GM11168 (cell line): Measurements from ENCODE around the gene PPP1R12B.
"Not testable (repeated sequence)": the region's sequence is repeated elsewhere in the genome, so short reads cannot be mapped to it uniquely, and the experiment has no call there.

Source experiments
- in situ Hi-C: fragments of 300-500 bp; cut with MboI; formaldehyde crosslinking; loops from one replicate; pipeline ENCODE4 v1.12.0; 2022; ENCODE audit warnings: low sequenced_read_pairs; ENCODE audit not compliant: unreplicated experiment

PPP1R12B gene

GRCh38 chr1:202395831-202396230, 47.3 kb downstream of the PPP1R12B start:
- in situ Hi-C loops, result not testable (repeated sequence)

- in situ Hi-C loops, result no loop called here
These were observed 48.8 kb downstream of the PPP1R12B start for GRCh38 chr1:202397256-202397655.

GRCh38 chr1:202398439-202398838, 49.9 kb downstream of the PPP1R12B start:
- in situ Hi-C loops, result not testable (repeated sequence)

GRCh38 chr1:202401771-202402170, 53.3 kb downstream of the PPP1R12B start:
- in situ Hi-C loops, result not testable (repeated sequence)

- in situ Hi-C loops, result not testable (repeated sequence)
These were observed 54.9 kb downstream of the PPP1R12B start for GRCh38 chr1:202403381-202403780.

GRCh38 chr1:202405928-202406327, 57.4 kb downstream of the PPP1R12B start:
- in situ Hi-C loops, result no loop called here

- in situ Hi-C loops, result not testable (repeated sequence)
These were observed 58.4 kb downstream of the PPP1R12B start for GRCh38 chr1:202406896-202407295.

- in situ Hi-C loops, result not testable (repeated sequence)
These were observed 58.9 kb downstream of the PPP1R12B start for GRCh38 chr1:202407378-202407777.

- in situ Hi-C loops, result not testable (repeated sequence)
These were observed 61.8 kb downstream of the PPP1R12B start for GRCh38 chr1:202410251-202410650.

- in situ Hi-C loops, result not testable (repeated sequence)
These were observed 62.4 kb downstream of the PPP1R12B start for GRCh38 chr1:202410854-202411357.

GRCh38 chr1:202411422-202411821, 62.9 kb downstream of the PPP1R12B start:
- in situ Hi-C loops, result no loop called here

- in situ Hi-C loops, result not testable (repeated sequence)
These were observed 63.9 kb downstream of the PPP1R12B start for GRCh38 chr1:202412421-202412820.

- in situ Hi-C loops, result no loop called here
These were observed 68.1 kb downstream of the PPP1R12B start for GRCh38 chr1:202416641-202417040.

- in situ Hi-C loops, result not testable (repeated sequence)
These were observed 68.6 kb downstream of the PPP1R12B start for GRCh38 chr1:202417141-202417540.

- in situ Hi-C loops, result not testable (repeated sequence)
These were observed 69.3 kb downstream of the PPP1R12B start for GRCh38 chr1:202417762-202418201.

GRCh38 chr1:202419731-202420130, 71.2 kb downstream of the PPP1R12B start:
- in situ Hi-C loops, result not testable (repeated sequence)

GRCh38 chr1:202420422-202421094, 72.1 kb downstream of the PPP1R12B start:
- in situ Hi-C loops, result not testable (repeated sequence)

- in situ Hi-C loops, result not testable (repeated sequence)
These were observed 74.2 kb downstream of the PPP1R12B start for GRCh38 chr1:202422709-202423108.

GRCh38 chr1:202424260-202424659, 75.8 kb downstream of the PPP1R12B start:
- in situ Hi-C loops, result not testable (repeated sequence)

- in situ Hi-C loops, result not testable (repeated sequence)
These were observed 81.6 kb downstream of the PPP1R12B start for GRCh38 chr1:202430111-202430510.

- in situ Hi-C loops, result not testable (repeated sequence)
These were observed 83.8 kb downstream of the PPP1R12B start for GRCh38 chr1:202432338-202432737.
